ENCODE measurements around the gene LDB3.
A peak's percentile ranks its signal among the peaks of the same experiment; 100 is the strongest.

Gene LDB3

DNA sequence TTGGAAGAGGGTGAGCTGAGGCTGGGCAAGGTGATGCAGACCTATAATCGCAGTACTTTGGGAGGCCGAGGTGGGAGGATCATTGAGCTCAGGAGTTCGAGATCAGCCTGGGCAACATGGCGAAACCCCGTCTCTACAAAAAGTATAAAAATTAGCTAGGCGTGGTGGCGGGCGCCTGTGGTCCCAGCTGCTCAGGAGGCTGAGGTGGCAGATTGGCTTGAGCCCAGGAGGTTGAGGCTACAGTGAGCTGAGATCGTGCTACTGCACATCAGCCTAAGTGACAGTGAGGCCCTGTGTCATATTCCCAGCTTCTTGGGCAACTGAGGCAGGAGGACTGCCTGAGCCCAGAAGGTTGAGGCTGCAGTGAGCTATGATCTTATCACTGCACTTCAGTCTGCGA, 101.7 kb downstream of the LDB3 start:
- Histone ChIP-seq H3K27me3 (no peaks in the 10 kb centered on the region), H3K4me3 (no peak overlapping the region), H3K27ac (no peak overlapping the region), H4K20me1 (no peaks in the 10 kb centered on the region), H3K9ac (no peak overlapping the region), H3K9me3 (no peaks in the 10 kb centered on the region), H3K36me3 (no peaks in the 10 kb centered on the region), H3K4me1 (no peaks in the 10 kb centered on the region), H3K4me2 (no peak overlapping the region)
- TF ChIP-seq Cebpa-rat (IDR thresholded peaks at IDR 0.05) = no peak

DNA sequence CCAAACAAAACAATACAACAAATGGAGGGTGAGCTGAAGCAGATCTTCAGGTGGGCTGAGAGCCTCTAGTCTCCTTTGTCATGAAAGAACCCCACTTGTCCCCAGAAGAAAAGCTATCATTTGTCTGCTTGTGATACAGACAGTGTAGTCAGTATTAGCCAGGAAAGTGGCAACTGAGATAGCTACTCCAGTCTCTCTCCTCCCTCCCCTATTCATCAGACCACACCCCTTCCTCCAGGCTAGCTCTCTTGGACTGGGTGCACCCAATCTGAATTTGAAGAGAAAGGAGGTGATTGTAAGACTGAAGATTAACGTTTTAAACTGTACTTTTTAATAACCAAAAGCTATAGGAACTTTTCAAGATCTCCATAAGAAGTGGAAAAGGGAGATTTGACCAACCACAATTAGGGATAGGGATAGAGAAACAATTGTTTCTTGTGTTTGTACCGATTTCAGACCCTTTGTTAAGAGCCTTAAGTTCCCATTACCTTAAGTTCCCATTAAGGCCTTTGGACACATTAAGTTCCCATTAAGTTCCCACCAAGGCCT, 102.2 kb downstream of the LDB3 start:
- no peak overlapping the region for H3K27ac ChIP-seq
- no peak overlapping the region for H3K9ac ChIP-seq
- TF ChIP-seq Cebpa-rat (IDR thresholded peaks at IDR 0.05) = no peak
- H3K27me3 ChIP-seq = no peaks in the 10 kb centered on the region
- H3K36me3 ChIP-seq = no peaks in the 10 kb centered on the region
- no peaks in the 10 kb centered on the region for H3K4me1 ChIP-seq
- no peaks in the 10 kb centered on the region for H3K9me3 ChIP-seq
- no peak overlapping the region for H3K4me3 ChIP-seq
- H3K4me2 ChIP-seq = no peak overlapping the region
- H4K20me1 ChIP-seq = no peaks in the 10 kb centered on the region

DNA sequence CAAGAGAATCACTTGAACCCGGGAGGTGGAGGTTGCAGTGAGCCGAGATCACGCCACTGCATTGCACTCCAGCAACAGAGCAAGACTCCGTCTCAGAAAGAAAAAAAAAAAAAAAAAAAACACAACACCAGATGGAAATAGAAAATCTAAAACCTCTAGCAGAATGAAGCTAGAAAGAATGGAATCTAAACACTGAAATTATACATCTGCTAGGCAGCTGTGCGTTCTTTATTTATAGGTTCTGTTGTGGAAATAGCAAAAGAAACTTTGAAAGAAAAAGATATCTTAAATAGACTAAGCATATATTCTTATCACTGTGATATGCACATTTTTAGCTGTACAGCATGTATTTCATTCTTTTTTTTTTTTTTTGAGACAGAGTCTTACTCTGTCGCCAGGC, 105.2 kb downstream of the LDB3 start:
- Histone ChIP-seq H3K9ac (no peak overlapping the region), H3K9me3 (no peaks in the 10 kb centered on the region), H3K27me3 (no peaks in the 10 kb centered on the region), H3K4me3 (no peak overlapping the region), H4K20me1 (no peaks in the 10 kb centered on the region), H3K4me1 (no peaks in the 10 kb centered on the region), H3K27ac (no peak overlapping the region), H3K36me3 (no peaks in the 10 kb centered on the region), H3K4me2 (no peak overlapping the region)
- TF ChIP-seq Cebpa-rat (IDR thresholded peaks at IDR 0.05) = no peak

DNA sequence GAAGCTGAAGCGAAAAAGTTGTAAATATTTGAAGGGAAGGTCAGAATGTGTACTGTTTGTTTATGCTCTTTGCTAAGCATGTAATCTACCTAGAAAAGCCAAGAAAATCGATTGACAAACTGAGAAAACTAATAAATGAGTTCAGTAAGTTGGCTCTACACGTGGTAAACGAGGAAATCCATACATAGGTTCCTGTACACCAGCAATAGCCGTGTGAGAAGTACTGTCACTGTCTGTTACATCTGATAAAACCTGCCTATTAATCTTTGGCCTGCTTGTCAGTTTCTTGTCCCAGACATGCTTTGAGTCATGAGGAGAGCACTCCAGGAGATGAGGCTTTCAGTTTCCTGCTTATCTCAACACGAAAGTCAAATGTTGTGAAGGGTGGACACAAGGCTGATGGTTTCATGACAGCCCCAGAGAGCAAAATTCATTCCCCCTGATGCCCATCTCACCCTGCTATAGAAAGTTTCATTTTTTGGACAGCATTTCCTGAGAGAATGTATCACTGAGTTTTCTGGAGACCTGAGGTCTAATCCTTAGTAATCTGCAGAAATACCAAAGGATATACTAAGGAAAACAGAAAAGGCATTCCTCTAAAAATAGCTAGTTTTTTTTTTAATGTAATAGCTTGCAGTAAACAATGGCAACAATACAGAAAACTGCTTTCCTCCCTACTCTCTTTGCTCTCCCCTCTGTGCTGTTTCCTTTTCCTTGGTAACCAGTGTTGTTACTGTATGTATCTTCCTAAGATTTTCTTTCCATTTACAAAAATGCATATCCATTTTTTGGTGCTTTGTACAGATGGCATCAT, 107.0 kb downstream of the LDB3 start:
- Histone ChIP-seq H3K36me3 (no peaks in the 10 kb centered on the region), H4K20me1 (no peaks in the 10 kb centered on the region), H3K4me3 (no peak overlapping the region), H3K4me2 (no peak overlapping the region), H3K9ac (no peak overlapping the region), H3K27ac (no peak overlapping the region), H3K9me3 (no peaks in the 10 kb centered on the region), H3K4me1 (0 out of 2 replicates have a peak, but pooled peaks cover 5% of the 10 kb centered on the region), H3K27me3 (no peaks in the 10 kb centered on the region)
- TF ChIP-seq Cebpa-rat (IDR thresholded peaks at IDR 0.05) = no peak

DNA sequence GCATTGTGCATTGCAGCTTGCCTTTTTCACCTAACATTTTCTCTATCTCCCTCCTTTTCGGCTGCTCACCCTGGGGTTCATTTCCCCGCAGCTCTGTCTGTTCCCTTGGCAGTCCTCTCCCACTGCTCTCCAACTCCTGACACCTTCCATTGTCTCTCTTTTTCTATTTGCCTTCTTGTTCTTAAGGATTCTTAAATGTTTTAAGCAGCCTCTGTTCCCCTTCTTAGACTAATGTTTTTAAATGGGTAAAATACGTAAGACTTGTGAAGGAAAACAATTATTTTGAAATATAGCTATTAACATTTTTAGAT, 107.5 kb downstream of the LDB3 start:
- Histone ChIP-seq H3K9me3 (no peaks in the 10 kb centered on the region), H3K4me2 (no peak overlapping the region), H3K4me1 (0 out of 2 replicates have a peak, but pooled peaks cover 5% of the 10 kb centered on the region), H3K36me3 (no peaks in the 10 kb centered on the region), H4K20me1 (no peaks in the 10 kb centered on the region), H3K4me3 (no peak overlapping the region), H3K27ac (no peak overlapping the region), H3K9ac (no peak overlapping the region), H3K27me3 (no peaks in the 10 kb centered on the region)
- no peak for TF ChIP-seq Cebpa-rat (IDR thresholded peaks at IDR 0.05)

DNA sequence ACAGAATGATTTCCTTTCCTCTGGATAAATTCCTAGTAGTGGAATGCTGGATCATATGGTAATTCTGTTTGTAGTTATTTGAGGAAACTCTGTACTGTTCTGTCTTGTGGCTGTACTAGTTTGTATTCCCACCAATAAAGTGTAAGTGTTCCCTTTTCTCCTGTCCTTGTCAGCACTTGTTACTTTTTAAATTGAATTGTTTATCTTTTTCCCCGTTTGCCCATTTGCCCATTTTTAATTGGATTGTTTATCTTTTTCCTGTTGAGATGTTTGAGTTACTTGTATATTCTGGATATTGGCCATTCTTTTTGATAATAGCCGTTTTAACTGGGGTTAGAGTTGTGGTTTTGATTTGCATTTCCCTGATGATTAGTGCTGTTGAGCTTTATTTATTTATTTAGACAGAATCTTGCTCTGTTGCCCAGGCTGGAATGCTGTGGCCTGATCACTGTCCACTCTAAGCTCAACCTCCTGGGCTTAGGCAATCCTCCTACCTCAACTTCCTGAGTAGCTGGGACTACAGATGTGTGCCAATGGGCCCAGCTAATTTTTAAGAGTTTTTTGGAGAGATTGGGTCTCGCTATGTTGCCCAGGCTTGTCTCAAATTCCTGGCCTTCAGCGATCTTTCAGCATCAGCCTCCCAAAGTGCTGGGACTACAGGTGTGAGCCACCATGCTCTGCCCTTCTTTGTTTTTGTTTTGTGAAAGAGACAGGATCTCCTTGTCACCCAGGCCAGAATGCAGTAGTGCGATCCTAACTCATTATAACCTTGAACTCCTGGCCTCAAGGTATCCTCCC, 111.1 kb downstream of the LDB3 start:
- no peak overlapping the region for H3K27ac ChIP-seq
- H3K36me3 ChIP-seq = no peaks in the 10 kb centered on the region
- TF ChIP-seq Cebpa-rat (IDR thresholded peaks at IDR 0.05) = no peak
- no peak overlapping the region for H3K4me3 ChIP-seq
- H3K9ac ChIP-seq = no peak overlapping the region
- H3K4me2 ChIP-seq = peak overlapping the region; percentile 23; the same call in 1 of the 2 replicates
- no peaks in the 10 kb centered on the region for H4K20me1 ChIP-seq
- no peaks in the 10 kb centered on the region for H3K27me3 ChIP-seq
- H3K9me3 ChIP-seq = no peaks in the 10 kb centered on the region; the same call in 1 of the 2 replicates
- H3K4me1 ChIP-seq = peaks cover 20% of the 10 kb centered on the region

DNA sequence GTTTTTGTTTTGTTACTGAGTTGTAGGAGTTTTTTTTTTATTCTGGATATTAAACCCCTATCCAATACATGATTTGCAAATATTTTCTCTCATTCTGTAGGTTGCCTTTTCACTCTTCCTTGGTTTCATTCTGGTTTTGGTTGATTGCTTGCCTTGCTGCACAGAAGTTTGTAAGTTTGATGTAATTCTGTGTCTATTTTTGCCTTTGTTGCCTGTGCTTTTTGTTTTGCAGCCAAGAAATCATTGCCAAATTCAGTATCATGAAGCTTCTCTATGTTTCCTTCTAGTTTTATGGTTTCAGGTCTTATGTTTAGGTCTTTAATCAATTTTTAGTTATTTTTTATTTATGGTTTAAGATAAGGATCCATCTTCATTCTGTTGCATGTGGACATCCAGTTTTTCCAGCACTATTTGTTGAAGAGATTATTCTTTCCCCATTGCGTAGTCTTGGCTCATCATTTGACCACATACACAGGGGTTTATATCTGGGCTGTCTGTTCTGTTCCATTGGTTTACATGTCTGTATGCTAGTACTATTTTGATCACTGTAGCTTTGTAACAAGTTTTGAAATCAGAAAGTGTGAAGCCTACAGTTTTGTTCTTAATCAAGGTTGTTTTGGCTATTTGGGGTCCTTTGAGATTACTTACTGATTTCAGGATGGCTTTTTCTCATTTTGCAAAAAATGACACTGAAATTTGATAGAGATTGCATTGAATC, 114.5 kb downstream of the LDB3 start:
- TF ChIP-seq Cebpa-rat (IDR thresholded peaks at IDR 0.05) = no peak
- H3K27ac ChIP-seq = no peak overlapping the region
- H3K4me3 ChIP-seq = no peak overlapping the region
- H3K9ac ChIP-seq = no peak overlapping the region
- peaks cover 5% of the 10 kb centered on the region for H3K9me3 ChIP-seq
- H3K27me3 ChIP-seq = no peaks in the 10 kb centered on the region
- no peaks in the 10 kb centered on the region for H3K36me3 ChIP-seq
- H3K4me2 ChIP-seq = peak overlapping the region; percentile 32; the same call in 1 of the 2 replicates
- H4K20me1 ChIP-seq = no peaks in the 10 kb centered on the region
- peaks cover 20% of the 10 kb centered on the region for H3K4me1 ChIP-seq

DNA sequence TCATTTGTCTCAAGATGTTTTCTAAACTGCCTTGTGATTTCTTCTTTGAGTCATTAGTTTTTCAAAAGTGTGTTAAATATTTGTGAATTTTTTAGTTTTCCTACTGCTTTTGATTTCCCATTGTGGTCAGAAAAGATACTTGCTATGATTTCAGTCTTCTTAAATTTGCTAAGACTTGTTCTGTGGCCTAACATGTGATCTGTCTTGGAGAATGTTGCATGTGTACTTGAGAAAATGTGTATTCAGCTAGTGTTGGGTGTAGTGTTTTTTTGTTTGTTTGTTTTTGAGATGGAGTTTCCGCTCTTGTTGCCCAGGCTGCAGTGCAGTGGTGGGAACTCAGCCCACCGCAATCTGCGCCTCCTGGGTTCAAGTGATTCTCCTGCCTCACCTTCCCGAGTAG, 116.7 kb downstream of the LDB3 start:
- H3K4me1 ChIP-seq = peaks cover 15% of the 10 kb centered on the region
- H3K4me3 ChIP-seq = no peak overlapping the region
- no peak overlapping the region for H3K27ac ChIP-seq
- H3K36me3 ChIP-seq = no peaks in the 10 kb centered on the region
- no peaks in the 10 kb centered on the region for H3K27me3 ChIP-seq
- no peak for TF ChIP-seq Cebpa-rat (IDR thresholded peaks at IDR 0.05)
- H3K9ac ChIP-seq = no peak overlapping the region
- H3K4me2 ChIP-seq = no peak overlapping the region
- H3K9me3 ChIP-seq = peaks cover 6% of the 10 kb centered on the region
- no peaks in the 10 kb centered on the region for H4K20me1 ChIP-seq

Data from BLaER1 (cell line).